Uterus (tissue), 4 donors: ENCODE measurements around the gene RNASE13. TPM values are rescaled to one million over a fixed set of nuclear protein-coding genes. Genes with fewer than 3 reads are reported as not detected.

Source experiments
- DNase-seq, 2 donors: peaks; one replicate each; pipeline ENCODE4 v3.0.0-alpha.2; 2019 to 2020
- H3K27ac ChIP-seq, 2 donors: fragments of 200-600 bp; sonication (generic); 1 replicate in 1 of 2; 2 replicates in 1 of 2; pipeline ENCODE4 v1.5.1; 2016 to 2018
- H3K27me3 ChIP-seq, 2 donors: fragments of 200-600 bp; sonication (generic); one replicate each; pipeline ENCODE4 v1.5.1; 2018 to 2019; ENCODE audit warnings: control low read depth in 1 of 2
- H3K36me3 ChIP-seq, 2 donors: fragments of 200-600 bp; sonication (generic); one replicate each; pipeline ENCODE4 v1.5.1; 2019; ENCODE audit warnings: control low read depth in 1 of 2
- H3K4me1 ChIP-seq, 2 donors: fragments of 200-600 bp; sonication (generic); one replicate each; pipeline ENCODE4 v1.5.1; 2018 to 2019; ENCODE audit warnings: control low read depth in 1 of 2
- H3K4me3 ChIP-seq, 2 donors: fragments of 200-600 bp; sonication (generic); 1 replicate in 1 of 2; 2 replicates in 1 of 2; pipeline ENCODE4 v1.5.1; 2018 to 2019; ENCODE audit warnings: mild to moderate bottlenecking in 1 of 2
- H3K9me3 ChIP-seq, 2 donors: fragments of 200-600 bp; sonication (generic); one replicate each; pipeline ENCODE4 v1.5.1; 2019; ENCODE audit warnings: control low read depth in 1 of 2
- POLR2A ChIP-seq, 2 donors: fragments of 450-650 bp; IDR thresholded peaks; one replicate each; pipeline ENCODE4 v1.6.1; 2016; ENCODE audit warnings: antibody characterized with exemption in 2 of 2, mild to moderate bottlenecking in 1 of 2, moderate library complexity in 1 of 2
- intact Hi-C: fragments of 100-400 bp; cut with DNase I; formaldehyde crosslinking; loops from one replicate; pipeline ENCODE4 v1.15.1; 2023; ENCODE audit warnings: low total_unique reads
- total RNA-seq, 4 donors: library from RNA; depleted of rRNA in 3 of 4; stranded (reverse); fragments of >200 nt in 3 of 4; gene quantifications; one replicate each; pipeline versions ENCODE4 v1.1.0 to v1.2.4, GENCODE V29; 2014 to 2023
- TF ChIP-seq, protein P1 (sequence below), 4 experiments: fragments of 200-600 bp in 2 of 4; fragments of 450-650 bp in 2 of 4; sonication (generic) in 2 of 4; IDR thresholded peaks; one replicate each; pipeline ENCODE4 v1.5.1; 2016 to 2019; ENCODE audit warnings: antibody characterized with exemption in 4 of 4, mild to moderate bottlenecking in 2 of 4, moderate library complexity in 1 of 4
- donor health status: DM: yes; HTN: yes; CAD: no.

RNASE13 gene
- total RNA-seq, 4 donors from 2014 or later = not detected

DNA sequence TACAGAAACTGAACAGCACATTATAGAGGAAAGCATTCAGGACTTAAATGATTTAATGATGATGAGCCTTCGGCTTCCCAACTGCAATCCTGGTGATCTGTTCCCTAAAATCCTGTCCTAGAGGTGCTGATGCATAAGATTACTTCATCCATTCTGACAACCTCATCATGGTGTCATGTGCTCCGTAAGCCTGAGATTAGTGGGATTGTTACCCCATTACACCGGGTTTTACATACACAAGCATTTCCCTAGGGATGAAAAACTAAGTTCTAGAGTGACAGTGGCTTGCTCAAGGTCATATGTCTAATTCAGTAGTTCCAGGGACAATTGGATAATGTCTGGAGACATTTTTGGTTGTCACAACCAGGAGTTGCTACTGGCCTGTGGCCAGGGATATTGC lies 2.5 kb upstream of the RNASE13 start:
- H3K27me3 ChIP-seq = no peaks in the 10 kb centered on the region
- intact Hi-C loops = no loop called here
- H3K27ac ChIP-seq = peak overlapping the region; percentile 38 to 93
- TF ChIP-seq, protein P1, sequence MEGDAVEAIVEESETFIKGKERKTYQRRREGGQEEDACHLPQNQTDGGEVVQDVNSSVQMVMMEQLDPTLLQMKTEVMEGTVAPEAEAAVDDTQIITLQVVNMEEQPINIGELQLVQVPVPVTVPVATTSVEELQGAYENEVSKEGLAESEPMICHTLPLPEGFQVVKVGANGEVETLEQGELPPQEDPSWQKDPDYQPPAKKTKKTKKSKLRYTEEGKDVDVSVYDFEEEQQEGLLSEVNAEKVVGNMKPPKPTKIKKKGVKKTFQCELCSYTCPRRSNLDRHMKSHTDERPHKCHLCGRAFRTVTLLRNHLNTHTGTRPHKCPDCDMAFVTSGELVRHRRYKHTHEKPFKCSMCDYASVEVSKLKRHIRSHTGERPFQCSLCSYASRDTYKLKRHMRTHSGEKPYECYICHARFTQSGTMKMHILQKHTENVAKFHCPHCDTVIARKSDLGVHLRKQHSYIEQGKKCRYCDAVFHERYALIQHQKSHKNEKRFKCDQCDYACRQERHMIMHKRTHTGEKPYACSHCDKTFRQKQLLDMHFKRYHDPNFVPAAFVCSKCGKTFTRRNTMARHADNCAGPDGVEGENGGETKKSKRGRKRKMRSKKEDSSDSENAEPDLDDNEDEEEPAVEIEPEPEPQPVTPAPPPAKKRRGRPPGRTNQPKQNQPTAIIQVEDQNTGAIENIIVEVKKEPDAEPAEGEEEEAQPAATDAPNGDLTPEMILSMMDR (IDR thresholded peaks at IDR 0.05) = no peak
- TF ChIP-seq POLR2A (IDR thresholded peaks at IDR 0.05) = no peak
- no peaks in the 10 kb centered on the region for H3K36me3 ChIP-seq
- no peak for DNase-seq
- H3K4me1 ChIP-seq = peaks cover 0 to 4% of the 10 kb centered on the region in 2 donors
- H3K4me3 ChIP-seq = no peak overlapping the region
- H3K9me3 ChIP-seq = no peaks in the 10 kb centered on the region

DNA sequence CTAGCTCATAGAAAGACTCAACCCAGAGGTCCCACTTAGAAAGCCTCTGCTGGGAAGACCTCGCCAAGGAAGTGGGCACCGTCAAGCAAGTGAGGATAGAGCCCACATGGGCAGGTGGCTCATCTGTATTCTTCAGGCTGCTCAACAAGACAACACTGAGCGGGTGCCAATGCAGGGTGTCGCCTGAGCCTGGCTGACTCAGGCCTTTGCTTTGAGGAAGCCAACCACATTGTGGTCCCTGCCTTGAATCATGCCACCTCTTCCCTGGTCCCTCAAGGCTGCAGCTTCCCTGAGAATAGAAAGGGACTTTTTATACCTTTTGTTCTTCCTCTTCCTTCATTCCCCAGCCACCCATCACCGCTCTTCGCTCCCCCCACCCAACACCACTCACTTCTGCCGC lies 2.1 kb upstream of the RNASE13 start:
- Histone ChIP-seq H3K4me3 (no peak overlapping the region), H3K36me3 (no peaks in the 10 kb centered on the region), H3K4me1 (peaks cover 0 to 4% of the 10 kb centered on the region in 2 donors), H3K27me3 (no peaks in the 10 kb centered on the region), H3K9me3 (no peaks in the 10 kb centered on the region), H3K27ac (peak overlapping the region; percentile 38 to 93)
- intact Hi-C loops = no loop called here
- DNase-seq = no peak
- TF ChIP-seq POLR2A (IDR thresholded peaks at IDR 0.05) = no peak
- TF ChIP-seq, protein P1 (IDR thresholded peaks at IDR 0.05) = no peak

DNA sequence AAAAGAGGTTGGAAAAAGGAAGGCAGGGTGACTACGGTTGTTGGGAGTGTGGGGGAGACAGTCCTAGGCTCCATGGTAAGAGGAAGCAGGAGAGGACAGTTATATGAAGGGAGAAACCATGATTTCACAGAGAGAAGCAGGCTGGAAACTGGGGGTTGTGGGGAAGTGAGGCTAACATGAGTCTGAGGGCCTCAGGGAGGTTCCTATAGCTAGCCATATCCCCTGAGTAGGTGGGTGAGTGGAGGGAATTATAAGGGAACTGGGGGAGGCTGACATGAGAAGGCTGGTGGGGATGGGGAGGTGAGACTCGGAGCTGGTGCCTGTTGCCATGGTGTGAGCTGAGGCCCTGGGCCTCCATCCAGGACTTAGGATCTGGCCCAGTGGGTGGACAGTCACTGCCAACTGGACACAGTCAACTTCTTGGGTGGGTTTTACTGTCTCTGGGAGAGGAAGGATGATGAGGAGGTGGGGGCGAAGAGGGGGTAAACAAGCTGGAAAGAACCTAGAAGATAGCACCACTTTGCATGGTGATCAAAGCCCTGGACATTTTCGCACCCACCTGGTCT lies 1.4 kb downstream of the RNASE13 start:
- H3K4me1 ChIP-seq = peaks cover 0 to 4% of the 10 kb centered on the region in 2 donors
- H3K27ac ChIP-seq = peak overlapping the region; percentile 27 to 44
- H3K36me3 ChIP-seq = no peaks in the 10 kb centered on the region
- TF ChIP-seq, protein P1 (IDR thresholded peaks at IDR 0.05) = no peak
- TF ChIP-seq POLR2A (IDR thresholded peaks at IDR 0.05) = no peak
- no peak for DNase-seq
- H3K4me3 ChIP-seq = no peak overlapping the region
- H3K9me3 ChIP-seq = no peaks in the 10 kb centered on the region
- no peaks in the 10 kb centered on the region for H3K27me3 ChIP-seq
- intact Hi-C loops = no loop called here

DNA sequence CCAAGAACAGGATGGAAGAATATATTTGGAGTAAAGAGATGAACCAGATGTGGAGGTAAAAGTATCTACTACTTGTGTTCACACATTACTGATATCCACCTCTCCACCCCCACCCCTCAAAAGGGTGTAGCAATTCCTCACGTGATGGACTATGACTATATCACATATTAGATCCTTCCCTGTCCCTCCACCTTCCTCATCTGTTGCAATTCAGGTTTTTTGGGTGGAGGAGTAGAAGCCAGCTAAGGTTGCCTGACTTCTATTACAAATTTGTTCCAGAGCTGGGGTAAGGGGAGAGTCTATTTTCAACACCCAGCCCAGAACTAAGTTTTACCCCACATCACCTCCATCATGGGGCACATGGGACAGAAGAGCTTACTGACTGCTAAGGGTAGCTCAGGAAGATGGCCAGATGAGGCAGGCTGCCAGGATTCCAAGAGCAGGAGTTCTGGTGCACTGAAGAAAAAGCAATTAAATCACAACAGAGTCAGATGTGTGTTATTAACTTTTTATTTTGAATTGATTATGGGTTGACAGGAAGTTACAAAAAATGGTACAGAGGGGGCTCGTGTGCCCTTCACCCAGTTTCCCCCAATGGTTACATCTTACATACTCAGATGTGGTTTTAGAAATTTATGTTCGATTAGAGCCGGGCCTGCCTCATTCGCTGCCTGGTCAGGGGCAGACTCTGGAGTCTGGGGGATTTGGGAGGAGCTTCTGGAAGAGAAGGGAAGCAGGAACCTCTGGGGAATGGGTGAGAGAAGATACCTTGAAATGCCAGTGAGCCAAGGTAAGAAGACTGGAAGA lies 2.1 kb downstream of the RNASE13 start:
- Histone ChIP-seq H3K27ac (peak overlapping the region; percentile 44 to 49), H3K4me1 (no peaks in the 10 kb centered on the region), H3K27me3 (no peaks in the 10 kb centered on the region), H3K4me3 (no peak overlapping the region), H3K9me3 (no peaks in the 10 kb centered on the region), H3K36me3 (no peaks in the 10 kb centered on the region)
- DNase-seq = no peak
- no peak for TF ChIP-seq POLR2A (IDR thresholded peaks at IDR 0.05)
- TF ChIP-seq, protein P1 (IDR thresholded peaks at IDR 0.05) = no peak
- intact Hi-C loops = no loop called here

DNA sequence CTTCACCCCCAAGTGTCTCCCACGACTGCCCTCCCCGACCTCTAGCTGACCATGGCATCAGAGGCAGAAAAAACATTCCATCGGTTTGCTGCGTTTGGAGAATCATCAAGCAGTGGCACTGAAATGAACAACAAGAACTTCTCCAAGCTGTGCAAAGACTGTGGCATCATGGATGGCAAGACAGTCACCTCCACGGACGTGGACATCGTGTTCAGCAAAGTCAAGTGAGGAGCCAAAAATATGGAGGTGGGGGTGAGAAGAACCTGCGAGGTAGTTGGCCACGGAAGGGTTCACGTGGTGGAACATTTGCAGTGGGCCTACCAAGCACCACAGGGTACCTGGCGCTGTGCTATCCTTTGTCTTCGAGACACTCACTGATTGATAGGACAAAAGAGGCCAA lies 4.1 kb downstream of the RNASE13 start:
- intact Hi-C loops = no loop called here
- no peak for TF ChIP-seq POLR2A (IDR thresholded peaks at IDR 0.05)
- TF ChIP-seq, protein P1 (IDR thresholded peaks at IDR 0.05) = no peak
- no peak overlapping the region for H3K4me3 ChIP-seq
- DNase-seq = no peak
- H3K4me1 ChIP-seq = peaks cover 5 to 12% of the 10 kb centered on the region in 2 donors
- H3K27me3 ChIP-seq = no peaks in the 10 kb centered on the region
- H3K36me3 ChIP-seq = no peaks in the 10 kb centered on the region
- no peaks in the 10 kb centered on the region for H3K9me3 ChIP-seq
- H3K27ac ChIP-seq = no peak overlapping the region
